ENCODE data around the gene PRR30.

- TF ChIP-seq MLLT1 (IDR thresholded peaks at IDR 0.05) (no peak), DPF2 (IDR thresholded peaks at IDR 0.05) (no peak), CTCF (IDR thresholded peaks at IDR 0.05 in 2 of 3, conservative IDR thresholded peaks at IDR 0.05 in 1 of 3; ENCODE audit: control insufficient read depth in 2 of 3, extremely low read depth in 1 of 3, insufficient read depth in 1 of 3, low read depth in 3 of 3, low read length in 3 of 3) (no peak), RFX5 (IDR thresholded peaks at IDR 0.05; ENCODE audit: low read depth, low read length) (no peak), EZH2 (IDR thresholded peaks at IDR 0.05; ENCODE audit: borderline replicate concordance, control insufficient read depth, low read depth, low read length) (no peak)
Observed at GRCh38 chr2:27125104-27125503, 14.1 kb downstream of the PRR30 start.

Measured in GM12878 (cell line).